Measurements from ENCODE around the gene HPCAL1.
"Not testable (repeated sequence)": the region's sequence is repeated elsewhere in the genome, so short reads cannot be mapped to it uniquely, and the experiment has no call there.

Gene HPCAL1

GRCh38 chr2:10302479-10303180 lies at the start of gene HPCAL1:
Gene HPCAL1 (plus strand): TSS chr2:10302904. CDS start chr2:10419758, 116,854 bp downstream.
- DNase-seq (ENCODE audit: low read depth, low spot score): peak; percentile 65

- no peak for DNase-seq (ENCODE audit: low read depth, low spot score)
Measured at GRCh38 chr2:10253596-10254372, 48.9 kb upstream of the HPCAL1 start.

GRCh38 chr2:10254373-10255188 lies 48.1 kb upstream of the HPCAL1 start:
- no peak for DNase-seq (ENCODE audit: low read depth, low spot score)

- no peak for DNase-seq (ENCODE audit: low read depth, low spot score)
Measured at GRCh38 chr2:10255189-10256030, 47.3 kb upstream of the HPCAL1 start.

GRCh38 chr2:10256031-10256514 lies 46.6 kb upstream of the HPCAL1 start:
- no peak for DNase-seq (ENCODE audit: low read depth, low spot score)

GRCh38 chr2:10256515-10257031 lies 46.1 kb upstream of the HPCAL1 start:
- DNase-seq (ENCODE audit: low read depth, low spot score): no peak

- no peak for DNase-seq (ENCODE audit: low read depth, low spot score)
Measured at GRCh38 chr2:10257036-10257435, 45.7 kb upstream of the HPCAL1 start.

- DNase-seq (ENCODE audit: low read depth, low spot score): no peak
Measured at GRCh38 chr2:10257500-10258147, 45.1 kb upstream of the HPCAL1 start.

- DNase-seq (ENCODE audit: low read depth, low spot score): no peak
Measured at GRCh38 chr2:10258326-10258725, 44.4 kb upstream of the HPCAL1 start.

- no peak for DNase-seq (ENCODE audit: low read depth, low spot score)
Measured at GRCh38 chr2:10258726-10259125, 44.0 kb upstream of the HPCAL1 start.

GRCh38 chr2:10260130-10260529 lies 42.6 kb upstream of the HPCAL1 start:
- no peak for DNase-seq (ENCODE audit: low read depth, low spot score)

GRCh38 chr2:10263526-10263925 lies 39.2 kb upstream of the HPCAL1 start:
- DNase-seq (ENCODE audit: low read depth, low spot score): not testable (repeated sequence)

- no peak for DNase-seq (ENCODE audit: low read depth, low spot score)
Measured at GRCh38 chr2:10264506-10265328, 38.0 kb upstream of the HPCAL1 start.

GRCh38 chr2:10265329-10266132 lies 37.2 kb upstream of the HPCAL1 start:
- no peak for DNase-seq (ENCODE audit: low read depth, low spot score)

- no peak for DNase-seq (ENCODE audit: low read depth, low spot score)
Measured at GRCh38 chr2:10266133-10266620, 36.5 kb upstream of the HPCAL1 start.

- DNase-seq (ENCODE audit: low read depth, low spot score): no peak
Measured at GRCh38 chr2:10267036-10267435, 35.7 kb upstream of the HPCAL1 start.

GRCh38 chr2:10267551-10268465 lies 34.9 kb upstream of the HPCAL1 start:
- no peak for DNase-seq (ENCODE audit: low read depth, low spot score)
